DMS79 (cell line): ENCODE data around the gene PRSS22.

Source experiments
- DNase-seq: peaks from one replicate; lab custom pipeline; 2025; lab: John Stamatoyannopoulos, UW

PRSS22 gene

DNA sequence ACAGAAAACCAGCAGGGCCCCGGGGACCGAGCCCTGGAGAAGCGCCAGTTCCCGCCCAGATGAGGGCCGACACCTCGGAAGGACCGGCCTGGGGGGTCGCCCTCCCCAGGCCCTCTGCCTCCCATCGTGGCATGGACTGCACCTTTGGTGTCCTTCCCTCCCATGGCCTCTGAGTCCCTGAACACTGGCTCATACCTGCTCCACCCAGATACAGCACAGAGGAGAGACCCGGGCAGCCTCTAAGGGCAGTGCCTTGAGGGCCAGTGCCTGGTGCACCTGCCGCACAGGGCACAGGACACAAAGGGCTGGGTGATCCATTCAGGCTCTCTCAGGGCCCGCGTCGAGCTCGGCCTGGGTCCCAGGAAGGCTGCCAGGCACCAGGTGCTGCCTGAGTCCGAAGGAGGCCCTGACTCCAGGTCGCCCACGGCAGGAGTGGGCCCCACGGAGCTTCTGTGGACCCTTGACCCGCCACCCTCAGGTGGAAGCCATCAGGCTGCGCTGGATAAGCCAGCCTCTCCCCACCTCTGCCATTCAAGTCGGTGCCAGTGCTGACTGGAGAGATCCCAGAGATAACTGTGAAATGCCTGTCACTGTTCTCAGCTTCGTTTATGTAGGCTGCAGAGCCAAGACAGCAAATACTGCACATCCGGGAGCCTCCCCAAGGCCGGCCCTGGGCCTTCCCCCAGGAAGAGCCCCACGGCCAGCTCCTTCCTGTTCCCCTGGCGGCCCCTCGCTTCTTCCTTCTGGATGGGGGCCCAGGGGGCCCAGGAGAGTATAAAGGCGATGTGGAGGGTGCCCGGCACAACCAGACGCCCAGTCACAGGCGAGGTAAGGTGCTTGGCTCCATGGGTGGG, 28.2 kb downstream of the PRSS22 start, which contains the start of gene ZG16B:
Gene ZG16B, plus strand, starts transcription at position 803 of the 854 bp plus-strand sequence. CDS start 139 bp downstream, outside the sequence.
- no peak for DNase-seq

DNA sequence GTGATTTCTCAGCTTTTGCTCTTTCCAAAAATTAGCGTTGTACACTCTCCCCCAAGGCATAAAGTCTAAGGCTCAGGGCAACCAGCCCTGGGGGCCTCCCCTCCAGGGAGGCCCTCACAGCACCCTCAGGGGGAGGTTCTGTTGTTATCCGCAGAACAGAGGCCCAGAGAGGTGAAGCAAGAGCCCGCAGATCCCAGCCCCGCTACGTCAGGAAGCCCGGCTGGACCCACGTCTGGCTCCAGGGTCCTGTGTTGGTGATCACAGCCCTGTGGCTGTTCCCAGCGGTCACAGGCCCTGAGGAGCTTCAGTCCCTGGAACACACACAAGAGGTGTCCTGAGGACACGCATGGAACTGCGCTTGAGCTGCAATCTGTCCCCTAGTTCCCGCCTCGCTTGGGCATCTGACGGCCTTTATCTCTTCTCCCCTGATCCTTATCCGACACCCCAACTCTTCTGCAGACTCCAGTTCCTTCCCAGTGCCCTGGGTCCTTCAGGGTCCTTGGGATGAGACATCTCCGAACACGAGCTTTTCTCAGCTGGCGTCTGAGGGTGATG, 29.0 kb downstream of the PRSS22 start:
- no peak for DNase-seq

DNA sequence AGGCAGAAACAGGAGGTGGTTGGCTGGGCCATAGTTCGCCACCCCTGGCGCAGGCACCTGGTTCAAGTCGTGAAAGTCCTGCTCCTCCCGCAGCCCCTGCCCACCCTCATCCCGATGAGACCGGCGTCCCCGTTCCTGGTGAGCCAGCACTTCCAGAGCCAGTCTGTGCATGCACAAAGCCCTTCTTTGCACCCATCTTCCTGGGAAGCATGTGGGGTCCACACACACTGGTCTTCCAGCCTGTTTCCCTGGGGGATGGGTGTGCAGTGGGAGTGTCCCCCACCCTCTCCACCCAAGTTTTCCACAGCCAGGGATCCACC, 29.5 kb downstream of the PRSS22 start:
- DNase-seq: no peak

DNA sequence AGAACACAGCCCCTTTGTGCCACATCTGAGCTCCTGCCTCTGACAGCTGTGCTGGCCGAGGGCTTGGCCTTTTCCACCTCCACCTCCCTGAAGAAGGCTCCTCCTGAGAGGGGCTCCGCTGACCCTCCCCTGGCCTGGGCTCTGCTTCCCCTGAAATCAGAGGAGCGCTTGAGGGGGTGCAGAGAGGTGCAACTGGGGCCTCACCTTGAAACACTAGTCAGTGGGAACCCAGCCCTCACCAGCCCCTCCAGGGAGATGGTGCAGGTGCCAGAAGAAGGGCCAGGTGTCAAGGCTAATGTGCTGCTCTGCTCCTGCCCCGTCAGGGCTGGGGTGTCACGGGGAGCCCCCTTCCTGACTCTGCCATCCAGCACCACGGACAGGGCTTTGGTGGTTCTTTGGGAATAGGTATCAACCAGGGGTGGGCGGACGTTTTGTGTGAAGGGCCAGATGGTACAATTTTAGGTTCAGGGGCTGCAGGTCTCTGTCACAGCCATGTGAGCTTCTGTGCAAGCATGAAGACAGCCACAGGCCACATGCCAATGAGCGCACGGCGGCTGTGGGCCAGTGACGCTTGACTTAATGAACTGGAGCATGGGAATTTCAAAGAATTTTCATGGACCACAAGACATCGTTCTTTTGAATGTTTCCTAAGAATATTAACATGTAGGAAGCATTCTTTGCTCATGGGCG, 30.0 kb downstream of the PRSS22 start:
- no peak for DNase-seq

DNA sequence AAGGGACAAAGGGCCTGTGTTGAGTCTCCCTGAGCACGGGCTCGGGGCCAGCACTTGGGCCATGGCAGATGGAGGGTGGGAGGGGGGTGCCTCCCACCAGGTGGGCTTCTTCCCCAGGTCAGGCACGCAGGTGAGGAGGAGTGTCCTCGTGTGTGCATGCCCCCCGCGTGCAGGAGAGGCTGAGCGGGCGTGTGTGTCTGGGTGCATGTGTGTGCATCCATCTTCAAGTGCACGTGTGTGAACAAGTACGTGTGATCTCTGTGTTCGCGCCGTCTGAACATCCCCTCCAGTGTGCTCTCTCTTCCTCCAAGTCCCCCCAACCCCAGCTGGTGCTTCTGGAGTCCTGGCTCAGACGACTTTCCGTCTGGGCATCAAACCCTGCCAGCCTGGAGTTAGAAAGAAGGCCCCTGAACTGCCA, 30.6 kb downstream of the PRSS22 start:
- no peak for DNase-seq

DNA sequence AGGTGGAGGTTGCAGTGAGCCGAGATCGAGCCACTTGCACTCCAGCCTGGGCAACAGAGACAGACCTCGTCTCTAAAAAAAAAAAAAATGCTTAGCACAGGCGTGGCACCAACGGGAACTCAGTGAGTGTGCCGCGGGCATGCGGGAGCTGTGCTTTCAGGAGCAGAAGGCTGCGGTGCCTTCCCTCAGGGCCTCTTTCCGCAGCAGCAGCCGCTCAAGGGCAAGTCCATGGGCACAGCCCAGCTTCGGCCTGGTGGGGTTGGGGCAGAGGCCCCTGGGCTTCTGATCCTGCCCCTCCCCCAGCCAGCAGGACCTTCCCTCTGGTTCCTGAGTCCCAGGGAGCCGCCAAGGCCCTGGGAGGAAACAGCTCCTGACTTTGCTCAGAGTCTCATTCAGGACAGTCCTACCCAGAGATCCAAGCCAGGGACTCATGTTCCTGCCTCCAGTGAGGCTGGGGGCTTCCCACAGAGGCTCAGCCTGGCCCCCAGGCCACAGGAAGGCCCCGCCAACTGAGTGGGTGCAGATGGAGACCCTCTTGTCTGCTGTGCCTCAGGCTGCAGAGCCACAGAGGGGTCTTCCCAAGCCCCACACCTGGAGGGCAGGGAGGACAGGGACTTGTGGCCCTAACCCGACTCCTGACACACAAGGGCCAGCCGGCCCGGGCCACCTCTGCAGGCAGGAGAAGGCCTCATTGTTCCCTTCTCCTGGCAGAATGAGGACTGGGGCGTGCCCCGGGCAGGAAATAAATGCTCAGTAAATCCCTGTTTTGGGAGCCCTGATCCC, 31.2 kb downstream of the PRSS22 start:
- no peak for DNase-seq

DNA sequence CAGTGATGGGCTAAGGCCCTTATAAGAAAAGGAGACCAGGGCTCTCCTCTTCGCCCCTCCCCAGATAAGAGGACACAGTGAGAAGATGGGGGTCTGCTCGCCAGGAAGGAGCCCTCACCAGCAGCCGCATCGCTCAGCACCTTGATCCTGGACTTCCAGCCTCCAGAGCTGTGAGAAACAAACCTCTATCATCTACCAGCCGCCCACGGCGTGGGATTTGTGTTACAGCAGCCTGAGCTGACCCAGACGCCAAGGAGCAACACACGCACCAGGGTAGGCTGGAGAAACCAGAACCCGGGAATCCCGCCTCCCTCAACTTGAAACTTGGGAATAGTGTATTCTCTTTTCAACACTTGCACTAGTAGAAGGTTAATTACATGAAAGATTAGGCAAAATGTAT, 32.1 kb downstream of the PRSS22 start:
- DNase-seq: no peak

DNA sequence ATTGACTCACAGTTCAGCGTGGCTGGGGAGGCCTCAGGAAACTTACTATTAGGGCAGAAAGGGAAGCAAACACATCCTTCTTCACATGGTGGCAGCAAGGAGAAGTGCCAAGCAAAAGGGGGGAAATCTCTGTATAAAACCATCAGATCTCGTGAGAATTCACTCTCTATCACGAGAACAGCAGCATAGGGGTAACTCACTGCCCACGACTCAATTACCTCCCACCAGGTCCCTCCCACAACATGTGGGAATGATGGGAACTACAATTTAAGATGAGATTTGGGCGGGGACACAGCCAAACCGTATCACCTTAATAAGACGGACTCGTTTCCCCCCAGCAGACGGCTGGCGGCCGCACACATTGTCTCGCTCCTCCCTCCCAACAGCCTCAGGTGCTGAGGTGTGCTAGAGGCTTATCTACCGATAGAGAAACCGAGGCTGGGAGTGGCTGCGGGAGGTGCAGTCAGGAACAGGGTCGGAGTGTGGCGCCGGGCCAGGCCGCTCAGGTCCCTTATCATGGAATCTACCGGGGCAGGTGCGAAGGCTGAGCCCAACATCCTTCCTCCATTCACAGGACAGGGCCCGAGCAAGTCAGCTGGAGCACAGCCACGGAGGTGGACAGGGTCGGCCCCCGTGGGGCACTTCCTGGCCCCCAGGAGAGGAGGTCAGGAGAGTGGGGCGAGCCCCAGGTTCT, 32.8 kb downstream of the PRSS22 start:
- no peak for DNase-seq

DNA sequence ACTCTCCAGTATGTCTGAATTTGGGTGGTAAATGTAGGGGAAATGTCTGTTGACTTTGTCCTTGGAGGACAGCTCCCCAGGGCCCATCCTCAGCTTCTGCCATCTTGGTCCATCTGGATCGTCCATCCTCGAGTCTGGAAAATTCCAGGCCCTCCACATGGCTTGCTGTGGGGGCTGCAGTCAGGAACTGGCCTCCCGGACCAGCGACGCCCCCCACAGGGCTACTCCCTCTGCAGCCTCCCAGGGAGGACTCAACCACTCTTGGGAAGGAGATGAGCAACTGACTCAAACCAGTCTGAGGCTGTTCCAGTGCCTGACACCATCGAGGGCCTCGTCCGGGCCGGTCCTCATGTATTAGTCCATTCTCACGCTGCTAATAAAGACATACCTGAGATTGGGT, 33.3 kb downstream of the PRSS22 start:
- no peak for DNase-seq

DNA sequence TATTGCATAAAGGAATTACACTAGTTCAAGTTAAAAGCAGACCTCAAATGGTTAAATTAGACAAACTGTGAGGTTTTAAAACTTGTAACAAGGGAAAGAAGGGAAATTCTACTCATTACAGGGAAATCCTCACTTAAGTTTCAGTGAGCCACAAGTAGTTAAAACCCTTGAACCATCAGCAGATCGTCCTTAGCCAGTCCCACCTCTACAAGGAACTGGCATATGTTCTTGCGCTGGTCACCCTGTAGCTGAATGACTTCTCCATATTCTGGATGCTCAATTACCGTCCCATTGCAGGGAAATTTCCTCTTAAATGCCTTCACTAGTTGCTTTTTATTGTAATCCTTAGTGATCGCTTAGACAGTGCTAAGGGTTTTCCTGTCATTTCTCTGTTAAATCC, 35.5 kb downstream of the PRSS22 start:
- DNase-seq: no peak

DNA sequence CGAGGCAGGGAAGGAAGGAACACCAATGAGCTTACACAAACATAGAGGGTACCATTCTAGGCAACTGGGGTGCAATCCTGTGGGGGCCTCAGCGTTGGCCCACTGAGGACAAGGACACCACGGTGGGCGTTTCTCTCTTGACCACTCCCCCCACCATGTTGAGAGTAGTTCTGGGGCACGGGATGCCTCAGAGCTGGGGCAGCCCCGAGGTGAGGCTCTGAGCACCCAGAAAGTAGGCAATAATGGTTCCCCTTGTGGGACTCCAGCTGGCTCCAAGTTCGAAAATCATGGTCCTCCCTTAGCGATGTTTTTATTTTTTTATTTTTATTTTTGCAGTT, 35.8 kb downstream of the PRSS22 start:
- no peak for DNase-seq

DNA sequence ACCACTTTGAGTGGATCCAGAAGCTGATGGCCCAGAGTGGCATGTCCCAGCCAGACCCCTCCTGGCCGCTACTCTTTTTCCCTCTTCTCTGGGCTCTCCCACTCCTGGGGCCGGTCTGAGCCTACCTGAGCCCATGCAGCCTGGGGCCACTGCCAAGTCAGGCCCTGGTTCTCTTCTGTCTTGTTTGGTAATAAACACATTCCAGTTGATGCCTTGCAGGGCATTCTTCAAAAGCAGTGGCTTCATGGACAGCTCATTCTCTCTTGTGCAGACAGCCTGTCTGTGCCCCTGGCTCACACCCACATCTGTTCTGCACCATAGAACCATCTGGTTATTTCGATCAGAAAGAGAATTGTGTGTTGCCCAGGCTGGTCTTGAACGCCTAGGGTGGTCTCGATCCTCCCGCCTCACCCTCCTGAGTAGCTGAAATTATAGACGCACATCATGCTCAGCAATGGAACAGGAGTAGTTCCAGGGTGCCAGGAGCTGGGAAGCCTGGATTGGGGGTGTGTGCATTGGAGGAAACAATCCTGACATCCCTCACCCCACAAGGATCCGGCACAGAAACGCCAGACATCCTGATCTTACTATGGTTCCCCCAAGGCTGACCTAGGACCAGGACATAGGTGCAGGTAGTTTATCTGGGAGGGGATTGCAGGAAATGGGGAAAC, 36.3 kb downstream of the PRSS22 start:
- no peak for DNase-seq

DNA sequence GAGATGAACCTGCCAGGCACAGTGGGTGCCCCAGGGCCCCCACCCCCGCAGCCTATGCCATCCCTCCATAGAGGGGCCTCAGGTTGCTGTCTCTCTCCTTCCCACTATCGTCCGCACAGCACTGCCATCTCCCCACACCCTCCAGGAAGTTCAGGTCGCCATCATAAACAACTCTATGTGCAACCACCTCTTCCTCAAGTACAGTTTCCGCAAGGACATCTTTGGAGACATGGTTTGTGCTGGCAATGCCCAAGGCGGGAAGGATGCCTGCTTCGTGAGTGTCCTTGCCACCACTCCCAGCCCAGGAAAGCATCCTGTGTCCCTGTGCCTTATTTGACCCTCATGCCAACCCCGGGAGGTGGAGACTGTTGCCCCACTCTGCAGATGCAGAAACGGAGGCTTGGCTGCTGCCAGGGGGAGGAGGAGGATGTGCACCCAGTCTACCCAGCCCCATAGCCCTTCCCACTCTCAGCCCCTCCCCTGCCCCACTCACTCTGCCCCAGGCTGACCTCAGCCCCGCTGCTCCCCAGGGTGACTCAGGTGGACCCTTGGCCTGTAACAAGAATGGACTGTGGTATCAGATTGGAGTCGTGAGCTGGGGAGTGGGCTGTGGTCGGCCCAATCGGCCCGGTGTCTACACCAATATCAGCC, 37.0 kb downstream of the PRSS22 start:
- DNase-seq: no peak

DNA sequence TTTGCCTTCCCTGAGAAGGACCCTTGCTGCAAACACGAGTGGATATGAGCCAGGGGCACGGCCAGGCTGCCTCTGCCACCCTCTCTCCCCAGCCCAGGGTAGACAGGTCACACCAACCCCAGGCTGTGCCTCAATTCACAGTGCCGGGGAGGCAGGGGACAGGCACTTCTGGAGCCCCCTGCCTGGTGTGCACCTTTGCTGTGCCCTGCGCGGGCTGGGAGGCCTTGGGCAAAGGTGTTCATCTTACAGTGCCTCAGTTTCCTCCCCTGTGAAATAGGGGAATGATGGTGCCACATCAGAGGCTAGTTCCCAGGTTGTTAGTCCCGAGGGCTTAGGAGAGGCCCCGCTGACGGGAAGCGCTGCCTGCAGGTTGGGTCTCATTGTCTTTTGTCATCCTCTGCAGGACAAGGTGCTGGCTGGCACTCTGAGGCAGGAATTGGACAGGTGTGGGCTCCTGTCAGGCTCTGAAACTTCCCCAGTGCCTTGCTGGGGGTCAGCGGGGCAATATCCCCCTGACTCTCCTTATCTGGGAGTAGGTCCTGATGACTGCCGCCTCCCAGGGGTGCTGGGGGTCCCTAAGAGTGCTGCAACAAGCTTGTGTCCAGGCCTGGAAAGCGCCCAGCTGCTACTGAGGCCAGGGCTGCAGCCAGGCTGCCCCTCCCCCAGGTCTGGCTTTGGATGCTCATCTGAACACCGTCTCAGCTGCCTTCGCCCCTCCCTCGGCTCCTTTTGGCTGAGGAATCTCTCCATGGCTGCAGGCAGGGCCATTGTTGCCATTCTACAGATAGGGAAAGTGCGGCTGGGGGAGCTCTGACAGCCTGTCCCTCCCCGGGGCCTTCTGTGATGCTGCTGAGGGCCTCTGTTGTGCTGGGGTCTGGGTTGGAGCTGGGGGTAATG, 37.8 kb downstream of the PRSS22 start:
- no peak for DNase-seq

DNA sequence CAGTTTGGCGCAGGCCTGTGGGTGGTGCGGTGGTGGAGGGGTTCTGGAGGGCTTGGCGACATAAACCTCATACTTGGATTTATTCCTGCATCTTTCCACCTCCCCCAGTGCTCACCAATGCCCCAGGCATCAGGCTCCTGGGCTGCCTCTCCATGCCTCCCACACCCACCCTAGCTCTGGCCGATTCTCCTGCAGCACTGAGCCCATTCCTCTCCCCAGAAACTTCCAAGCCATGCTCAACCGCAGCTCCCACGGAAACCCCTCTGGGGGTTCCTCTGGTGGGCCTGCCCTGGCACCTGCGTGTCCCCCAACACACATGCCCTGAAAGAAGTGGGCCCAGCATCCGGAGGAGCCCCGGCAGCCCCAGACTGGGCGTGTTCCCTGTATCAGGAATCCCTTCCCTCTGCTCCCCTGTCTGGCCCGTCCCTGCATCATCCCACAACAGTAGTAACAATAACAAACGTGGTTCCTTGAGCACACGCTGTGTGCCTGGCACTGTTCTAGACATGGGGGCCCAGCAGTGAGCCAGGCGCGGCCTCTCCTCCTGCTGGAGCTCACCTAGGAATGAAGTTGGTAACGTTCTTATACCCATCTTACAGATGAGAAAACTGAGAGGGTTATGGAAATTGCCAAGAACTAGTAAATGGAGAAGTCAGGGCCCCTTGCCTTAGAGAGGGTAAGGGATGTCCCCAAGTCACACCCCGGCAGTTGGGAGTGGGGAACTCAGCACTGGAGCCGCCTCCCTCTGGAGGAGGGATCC, 38.6 kb downstream of the PRSS22 start:
- no peak for DNase-seq

DNA sequence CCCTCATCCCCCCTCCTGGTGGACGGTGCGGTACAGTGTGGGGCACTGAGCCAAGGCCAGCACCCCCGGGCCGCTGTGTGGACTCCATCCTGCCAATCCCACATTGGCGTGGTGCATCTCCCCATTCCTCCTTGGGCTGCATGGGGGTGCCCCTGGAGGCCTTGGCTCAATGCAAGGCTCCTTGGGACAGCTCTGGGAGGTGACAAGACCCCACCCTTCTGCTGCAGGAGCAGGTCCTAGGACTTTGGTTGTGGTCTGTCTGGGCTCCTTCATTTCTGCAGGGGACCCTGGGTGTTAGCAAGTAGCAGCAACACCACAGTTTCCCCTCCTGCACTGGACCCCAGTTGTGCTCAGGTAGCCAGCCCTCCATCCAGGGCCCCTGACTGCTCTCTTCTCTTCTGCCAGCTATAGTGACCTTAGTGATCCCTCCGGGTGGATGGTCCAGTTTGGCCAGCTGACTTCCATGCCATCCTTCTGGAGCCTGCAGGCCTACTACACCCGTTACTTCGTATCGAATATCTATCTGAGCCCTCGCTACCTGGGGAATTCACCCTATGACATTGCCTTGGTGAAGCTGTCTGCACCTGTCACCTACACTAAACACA, 39.6 kb downstream of the PRSS22 start:
- no peak for DNase-seq

DNA sequence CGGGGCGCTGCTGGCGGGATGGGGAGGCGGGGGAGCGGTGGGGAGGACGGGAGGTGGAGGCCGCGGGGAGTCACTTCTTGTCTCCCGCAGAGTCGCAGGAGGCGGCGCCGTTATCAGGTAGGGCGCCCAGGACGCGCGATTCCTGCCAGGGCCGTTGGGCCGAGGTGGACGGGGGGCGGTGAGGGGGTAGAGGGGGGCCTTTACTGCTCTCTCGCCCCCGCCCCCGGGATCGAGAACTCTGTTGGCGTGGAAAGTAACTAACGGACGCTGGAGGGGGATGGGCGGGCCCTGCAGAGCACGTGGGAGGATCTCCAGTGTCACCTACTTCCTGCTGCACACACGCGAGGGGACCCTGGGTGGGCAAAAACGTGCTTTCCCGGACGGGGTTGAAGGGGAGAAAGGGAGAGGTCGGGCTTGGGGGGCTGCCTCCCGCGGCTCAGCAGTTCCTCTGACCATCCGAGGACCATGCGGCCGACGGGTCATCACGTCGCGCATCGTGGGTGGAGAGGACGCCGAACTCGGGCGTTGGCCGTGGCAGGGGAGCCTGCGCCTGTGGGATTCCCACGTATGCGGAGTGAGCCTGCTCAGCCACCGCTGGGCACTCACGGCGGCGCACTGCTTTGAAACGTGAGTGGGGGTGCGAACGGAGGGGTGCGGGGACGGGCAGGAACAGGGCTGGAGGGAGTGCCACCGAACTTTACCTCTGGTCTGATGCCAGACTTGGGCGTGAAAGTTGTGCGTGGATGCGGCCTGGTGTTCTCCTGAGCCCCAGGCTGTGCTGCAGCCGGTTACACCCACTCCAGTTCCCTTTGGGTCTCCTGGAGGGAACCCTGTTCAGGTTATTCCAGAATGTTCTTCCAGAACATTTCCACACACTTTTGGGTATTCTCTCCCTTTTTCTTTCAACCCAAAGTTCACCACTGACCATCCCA, 40.4 kb downstream of the PRSS22 start:
- DNase-seq: no peak
